ENCODE measurements around the gene LTBP4. TPM values are rescaled to one million over a fixed set of nuclear protein-coding genes. Genes with fewer than 3 reads are reported as not detected.
"Not testable (repeated sequence)": the region's sequence is repeated elsewhere in the genome, so short reads cannot be mapped to it uniquely, and the experiment has no call there.

Gene LTBP4
- total RNA-seq, 4 donors from 2014 or later = 851 to 1,504 (median 1,156) TPM

DNA sequence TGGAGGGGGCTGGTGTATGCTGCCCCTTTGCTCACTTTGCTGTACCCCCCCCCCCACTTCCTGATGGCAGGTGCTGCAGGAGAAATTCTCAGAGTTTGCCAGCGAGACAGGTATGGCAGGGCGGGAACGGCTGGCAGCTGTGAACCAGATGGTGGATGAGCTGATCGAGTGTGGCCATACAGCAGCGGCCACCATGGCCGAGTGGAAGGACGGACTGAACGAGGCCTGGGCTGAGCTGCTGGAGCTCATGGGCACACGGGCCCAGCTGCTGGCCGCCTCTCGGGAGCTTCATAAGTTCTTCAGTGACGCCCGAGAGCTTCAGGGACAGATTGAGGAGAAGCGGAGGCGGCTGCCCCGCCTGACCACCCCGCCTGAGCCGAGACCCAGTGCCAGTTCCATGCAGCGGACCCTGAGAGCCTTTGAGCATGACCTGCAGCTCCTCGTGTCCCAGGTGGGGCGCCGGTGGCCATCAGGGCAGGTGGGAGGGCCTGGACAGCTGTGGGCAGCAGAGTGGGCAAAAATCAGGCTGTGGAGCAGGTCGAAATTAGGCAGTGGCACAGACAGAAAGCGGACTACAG lies 44.1 kb upstream of the LTBP4 start:
- TF ChIP-seq, protein P1, sequence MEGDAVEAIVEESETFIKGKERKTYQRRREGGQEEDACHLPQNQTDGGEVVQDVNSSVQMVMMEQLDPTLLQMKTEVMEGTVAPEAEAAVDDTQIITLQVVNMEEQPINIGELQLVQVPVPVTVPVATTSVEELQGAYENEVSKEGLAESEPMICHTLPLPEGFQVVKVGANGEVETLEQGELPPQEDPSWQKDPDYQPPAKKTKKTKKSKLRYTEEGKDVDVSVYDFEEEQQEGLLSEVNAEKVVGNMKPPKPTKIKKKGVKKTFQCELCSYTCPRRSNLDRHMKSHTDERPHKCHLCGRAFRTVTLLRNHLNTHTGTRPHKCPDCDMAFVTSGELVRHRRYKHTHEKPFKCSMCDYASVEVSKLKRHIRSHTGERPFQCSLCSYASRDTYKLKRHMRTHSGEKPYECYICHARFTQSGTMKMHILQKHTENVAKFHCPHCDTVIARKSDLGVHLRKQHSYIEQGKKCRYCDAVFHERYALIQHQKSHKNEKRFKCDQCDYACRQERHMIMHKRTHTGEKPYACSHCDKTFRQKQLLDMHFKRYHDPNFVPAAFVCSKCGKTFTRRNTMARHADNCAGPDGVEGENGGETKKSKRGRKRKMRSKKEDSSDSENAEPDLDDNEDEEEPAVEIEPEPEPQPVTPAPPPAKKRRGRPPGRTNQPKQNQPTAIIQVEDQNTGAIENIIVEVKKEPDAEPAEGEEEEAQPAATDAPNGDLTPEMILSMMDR (IDR thresholded peaks at IDR 0.05) = no peak
- no peak for TF ChIP-seq EP300 (IDR thresholded peaks at IDR 0.05)
- no peak for TF ChIP-seq POLR2A (IDR thresholded peaks at IDR 0.05)
- peaks cover 0 to 22% of the 10 kb centered on the region in 2 donors for H3K27me3 ChIP-seq
- H3K9me3 ChIP-seq = no peaks in the 10 kb centered on the region
- peaks cover 0 to 16% (median 0%) of the 10 kb centered on the region in 3 donors for H3K36me3 ChIP-seq
- no peak for DNase-seq (ENCODE audit: low spot score in 2 of 2)
- 80 to 85% methylated on average over 24 of the region's 24 CpGs for WGBS, 2 donors
- peaks cover 0 to 3% (median 0%) of the 10 kb centered on the region in 4 donors for H3K4me1 ChIP-seq
- H3K4me3 ChIP-seq = no peak overlapping the region
- no peak overlapping the region for H3K27ac ChIP-seq

DNA sequence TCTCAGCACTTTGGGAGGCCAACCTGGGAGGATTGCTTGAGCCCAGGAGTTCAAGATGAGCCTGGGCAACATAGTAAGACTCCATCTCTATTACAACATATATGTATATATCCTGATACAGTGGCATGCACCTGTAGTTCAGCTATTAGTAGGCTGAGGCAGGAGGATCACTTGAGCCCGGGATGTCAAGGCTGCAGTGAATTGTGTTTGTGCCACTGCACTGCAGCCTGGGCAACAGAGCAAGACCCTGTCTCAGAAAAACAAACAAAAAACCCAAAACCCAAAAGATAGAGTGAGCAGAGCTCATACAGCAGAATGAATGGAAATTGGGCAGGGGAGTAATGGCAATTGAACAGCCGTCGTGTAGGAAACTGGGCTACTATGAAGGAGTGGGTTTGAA lies 41.8 kb upstream of the LTBP4 start:
- no peak overlapping the region for H3K4me3 ChIP-seq
- H3K27ac ChIP-seq = no peak overlapping the region
- TF ChIP-seq, protein P1 (IDR thresholded peaks at IDR 0.05) = no peak
- TF ChIP-seq POLR2A (IDR thresholded peaks at IDR 0.05) (no peak), EP300 (IDR thresholded peaks at IDR 0.05) (no peak)
- H3K36me3 ChIP-seq = peaks cover 0 to 16% (median 0%) of the 10 kb centered on the region in 3 donors
- no peak for DNase-seq (ENCODE audit: low spot score in 2 of 2)
- WGBS, 2 donors = 82 to 84% methylated on average over 3 of the region's 3 CpGs
- peaks cover 0 to 9% of the 10 kb centered on the region in 2 donors for H3K27me3 ChIP-seq
- H3K9me3 ChIP-seq = no peaks in the 10 kb centered on the region
- H3K4me1 ChIP-seq = no peaks in the 10 kb centered on the region

DNA sequence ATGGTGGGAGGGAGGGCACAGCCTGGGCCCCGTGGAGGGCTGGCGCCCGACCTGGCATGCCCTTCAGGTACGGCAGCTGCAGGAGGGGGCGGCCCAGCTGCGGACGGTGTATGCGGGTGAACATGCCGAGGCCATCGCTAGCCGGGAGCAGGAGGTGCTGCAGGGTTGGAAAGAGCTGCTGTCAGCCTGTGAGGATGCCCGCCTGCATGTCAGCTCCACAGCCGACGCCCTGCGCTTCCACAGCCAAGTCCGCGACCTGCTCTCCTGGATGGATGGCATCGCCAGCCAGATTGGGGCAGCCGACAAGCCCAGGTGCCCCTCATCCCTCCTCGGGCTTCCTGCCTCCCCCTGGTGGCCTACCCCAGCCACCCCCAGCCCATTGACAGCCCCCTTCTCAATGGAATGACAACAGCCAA lies 41.1 kb upstream of the LTBP4 start:
- Histone ChIP-seq H3K4me1 (no peaks in the 10 kb centered on the region), H3K27ac (no peak overlapping the region), H3K27me3 (peaks cover 0 to 10% of the 10 kb centered on the region in 2 donors), H3K4me3 (no peak overlapping the region), H3K36me3 (peaks cover 0 to 16% (median 0%) of the 10 kb centered on the region in 3 donors), H3K9me3 (no peaks in the 10 kb centered on the region)
- TF ChIP-seq, protein P1 (IDR thresholded peaks at IDR 0.05) = no peak
- TF ChIP-seq EP300 (IDR thresholded peaks at IDR 0.05) (no peak), POLR2A (IDR thresholded peaks at IDR 0.05) (no peak)
- no peak for DNase-seq (ENCODE audit: low spot score in 2 of 2)
- 64% methylated on average over 20 of the region's 20 CpGs for WGBS, 2 donors

DNA sequence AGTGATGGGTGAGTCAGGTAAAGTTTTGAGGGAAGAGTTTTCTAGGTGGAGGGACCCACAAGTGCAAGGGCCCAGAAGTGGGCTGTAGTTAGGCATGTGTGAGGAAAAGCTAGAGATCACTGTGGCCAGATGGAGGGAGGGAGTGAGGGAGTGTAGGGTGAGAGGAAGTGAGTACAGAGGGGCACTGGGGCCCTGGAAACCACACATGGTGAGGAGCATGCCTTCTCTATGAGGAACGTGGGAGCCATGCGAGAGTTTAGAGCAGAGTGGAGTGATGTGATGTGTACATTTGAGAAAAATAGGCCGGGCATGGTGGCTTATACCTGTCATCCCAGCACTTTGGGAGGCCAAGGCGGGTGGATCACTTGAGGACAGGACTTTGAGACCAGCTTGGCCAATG lies 39.2 kb upstream of the LTBP4 start:
- no peak overlapping the region for H3K27ac ChIP-seq
- H3K4me1 ChIP-seq = peaks cover 0 to 1% (median 0%) of the 10 kb centered on the region in 4 donors
- TF ChIP-seq EP300 (IDR thresholded peaks at IDR 0.05) (no peak), POLR2A (IDR thresholded peaks at IDR 0.05) (no peak)
- TF ChIP-seq, protein P1 (IDR thresholded peaks at IDR 0.05) = no peak
- H3K27me3 ChIP-seq = peaks cover 0 to 28% of the 10 kb centered on the region in 2 donors
- no peak overlapping the region for H3K4me3 ChIP-seq
- H3K9me3 ChIP-seq = no peaks in the 10 kb centered on the region
- no peak for DNase-seq (ENCODE audit: low spot score in 2 of 2)
- H3K36me3 ChIP-seq = peaks cover 0 to 15% (median 0%) of the 10 kb centered on the region in 3 donors
- 62 to 73% methylated on average over 4 of the region's 4 CpGs for WGBS, 2 donors

DNA sequence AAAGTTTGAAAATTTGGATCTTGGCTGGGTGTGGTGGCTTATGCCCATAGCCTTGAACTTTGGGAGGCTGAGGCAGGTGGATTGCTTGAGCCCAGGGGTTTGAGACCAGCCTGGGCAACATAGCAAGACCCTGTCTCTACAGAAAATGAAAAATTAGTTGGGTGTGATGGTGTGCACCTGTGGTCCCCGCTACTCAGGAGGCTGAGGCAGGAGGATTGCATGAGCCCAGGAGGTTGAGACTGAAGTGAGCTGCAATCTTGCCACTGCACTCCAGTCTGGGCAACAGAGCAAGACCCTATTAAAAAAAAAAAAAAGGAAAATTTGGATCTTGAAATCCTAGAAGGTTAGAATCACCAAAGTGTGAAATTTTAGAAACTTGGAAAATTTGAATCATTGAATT lies 36.6 kb upstream of the LTBP4 start:
- DNase-seq (ENCODE audit: low spot score in 2 of 2); H3K27ac ChIP-seq; H3K4me3 ChIP-seq; H3K9me3 ChIP-seq: not testable (repeated sequence)
- Histone ChIP-seq H3K4me1 (peaks cover 0 to 22% (median 10%) of the 10 kb centered on the region in 4 donors), H3K27me3 (peaks cover 0 to 44% of the 10 kb centered on the region in 2 donors), H3K36me3 (peaks cover 0 to 11% (median 0%) of the 10 kb centered on the region in 3 donors)
- 93 to 100% methylated on average over 1 of the region's 1 CpG for WGBS, 2 donors

Data from tibial nerve (tissue), 4 donors.